Activated CD8-positive, alpha-beta T cell treated with anti-CD3 and anti-CD28 coated beads for 36 hours (primary cell): ENCODE measurements around the gene TMEM144. TPM values are rescaled to one million over a fixed set of nuclear protein-coding genes. Genes with fewer than 3 reads are reported as not detected.

Experiments used
- ATAC-seq: fragments of 200-7000 bp; cut with Tn5 transposase; one replicate; pipeline ENCODE4 v1.10.0; 2021; ENCODE audit warnings: mild to moderate bottlenecking, moderate library complexity
- CTCF ChIA-PET: fragments of 350-600 bp; sonication (Branson Sonifier 250); formaldehyde crosslinking; loops from one replicate; lab custom pipeline; 2021; ENCODE audit warnings: antibody characterized with exemption; lab: Charles Lee
- POLR2A ChIA-PET: fragments of 350-600 bp; sonication (Branson Sonifier 250); formaldehyde crosslinking; loops from one replicate; lab custom pipeline; 2021; ENCODE audit warnings: antibody characterized with exemption; lab: Charles Lee
- DNase-seq: peaks from one replicate; pipeline ENCODE4 v3.0.0-alpha.2; 2020
- H3K27ac Mint-ChIP-seq: one replicate; pipeline ENCODE4 v1.8.0; 2021; ENCODE audit warnings: mild to moderate bottlenecking, mixed read lengths
- H3K27me3 Mint-ChIP-seq: one replicate; pipeline ENCODE4 v1.8.0; 2021; ENCODE audit warnings: mixed read lengths
- H3K36me3 Mint-ChIP-seq: one replicate; pipeline ENCODE4 v1.8.0; 2021; ENCODE audit warnings: low read depth, mixed read lengths
- H3K4me1 Mint-ChIP-seq: one replicate; pipeline ENCODE4 v1.8.0; 2021; ENCODE audit warnings: low read depth, mixed read lengths
- H3K4me3 Mint-ChIP-seq: one replicate; pipeline ENCODE4 v1.8.0; 2021; ENCODE audit warnings: mild to moderate bottlenecking, moderate library complexity, mixed read lengths
- H3K9me3 Mint-ChIP-seq: one replicate; pipeline ENCODE4 v1.8.0; 2021; ENCODE audit warnings: mixed read lengths
- intact Hi-C: fragments of 100-400 bp; cut with micrococcal nuclease; formaldehyde crosslinking; loops from one replicate; pipeline ENCODE4 v1.10.0; 2022
- total RNA-seq, 2 experiments: library from RNA; stranded (reverse); gene quantifications; one replicate each; pipeline ENCODE4 v1.2.3, GENCODE V29; 2021
- TF ChIP-seq, protein P1 (sequence below): fragments of 200-600 bp; IDR thresholded peaks from one replicate; pipeline ENCODE4 v1.8.0; 2022; ENCODE audit warnings: antibody characterized with exemption, mild to moderate bottlenecking

The TMEM144 gene
- total RNA-seq, 2 experiments from 2014 or later: 0.09 TPM; not detected in 1

DNA sequence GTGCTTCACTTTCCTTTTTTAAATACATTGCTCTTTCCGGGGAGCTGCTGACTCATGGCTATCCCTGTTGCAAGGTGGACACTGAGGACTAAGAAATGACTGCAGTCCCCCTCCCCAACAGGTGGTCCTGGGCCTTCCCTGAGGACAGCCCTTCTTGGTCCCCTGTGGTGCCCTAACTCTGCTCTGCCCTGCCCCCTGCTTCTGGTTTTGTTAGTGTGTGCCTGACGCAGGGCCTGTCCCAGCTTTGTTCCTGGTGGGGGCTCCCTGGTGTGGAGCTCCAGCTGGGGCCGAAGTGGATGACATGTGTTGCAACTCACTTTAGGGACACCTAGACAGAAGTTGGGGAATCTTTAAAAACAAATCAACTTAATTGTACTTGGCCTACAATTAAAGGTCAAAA lies 81.9 kb downstream of the TMEM144 start:
- H3K9me3 Mint-ChIP-seq: peaks cover 2% of the 10 kb centered on the region
- ATAC-seq (no peak), DNase-seq (no peak)
- H3K36me3 Mint-ChIP-seq: no peaks in the 10 kb centered on the region
- H3K27ac Mint-ChIP-seq: no peak overlapping the region
- ChIA-PET POLR2A (no interaction called here), CTCF (no interaction called here)
- H3K4me3 Mint-ChIP-seq: no peak overlapping the region
- H3K27me3 Mint-ChIP-seq: peaks cover 4% of the 10 kb centered on the region
- H3K4me1 Mint-ChIP-seq: no peaks in the 10 kb centered on the region
- intact Hi-C loops: no loop called here
- TF ChIP-seq, protein P1, sequence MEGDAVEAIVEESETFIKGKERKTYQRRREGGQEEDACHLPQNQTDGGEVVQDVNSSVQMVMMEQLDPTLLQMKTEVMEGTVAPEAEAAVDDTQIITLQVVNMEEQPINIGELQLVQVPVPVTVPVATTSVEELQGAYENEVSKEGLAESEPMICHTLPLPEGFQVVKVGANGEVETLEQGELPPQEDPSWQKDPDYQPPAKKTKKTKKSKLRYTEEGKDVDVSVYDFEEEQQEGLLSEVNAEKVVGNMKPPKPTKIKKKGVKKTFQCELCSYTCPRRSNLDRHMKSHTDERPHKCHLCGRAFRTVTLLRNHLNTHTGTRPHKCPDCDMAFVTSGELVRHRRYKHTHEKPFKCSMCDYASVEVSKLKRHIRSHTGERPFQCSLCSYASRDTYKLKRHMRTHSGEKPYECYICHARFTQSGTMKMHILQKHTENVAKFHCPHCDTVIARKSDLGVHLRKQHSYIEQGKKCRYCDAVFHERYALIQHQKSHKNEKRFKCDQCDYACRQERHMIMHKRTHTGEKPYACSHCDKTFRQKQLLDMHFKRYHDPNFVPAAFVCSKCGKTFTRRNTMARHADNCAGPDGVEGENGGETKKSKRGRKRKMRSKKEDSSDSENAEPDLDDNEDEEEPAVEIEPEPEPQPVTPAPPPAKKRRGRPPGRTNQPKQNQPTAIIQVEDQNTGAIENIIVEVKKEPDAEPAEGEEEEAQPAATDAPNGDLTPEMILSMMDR: no peak

DNA sequence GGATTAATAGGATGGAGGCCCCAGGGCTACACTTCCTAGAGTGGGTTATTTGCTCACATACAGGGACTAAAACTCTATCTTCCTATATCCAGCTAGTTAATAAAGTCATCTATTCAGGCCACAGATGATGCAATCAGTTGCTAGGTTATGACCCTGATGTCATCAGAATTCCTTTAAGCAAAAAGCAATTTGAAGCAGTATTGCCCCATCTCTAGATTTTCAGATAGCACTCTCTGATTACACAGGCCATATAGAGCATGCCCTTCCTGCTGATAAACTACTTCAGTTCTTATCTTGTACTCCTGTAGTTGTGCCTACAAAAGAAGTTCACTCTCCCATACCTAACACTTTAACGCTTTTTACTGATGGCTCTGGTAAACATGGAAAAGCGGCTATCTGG lies 84.8 kb downstream of the TMEM144 start:
- CTCF ChIA-PET: no interaction called here
- H3K27me3 Mint-ChIP-seq: peaks cover 2% of the 10 kb centered on the region
- TF ChIP-seq, protein P1: no peak
- POLR2A ChIA-PET: no interaction called here
- no peak overlapping the region for H3K4me3 Mint-ChIP-seq
- DNase-seq (no peak), ATAC-seq (no peak)
- no peaks in the 10 kb centered on the region for H3K36me3 Mint-ChIP-seq
- H3K4me1 Mint-ChIP-seq: no peaks in the 10 kb centered on the region
- intact Hi-C loops: no loop called here
- no peak overlapping the region for H3K27ac Mint-ChIP-seq
- peaks cover 2% of the 10 kb centered on the region for H3K9me3 Mint-ChIP-seq

DNA sequence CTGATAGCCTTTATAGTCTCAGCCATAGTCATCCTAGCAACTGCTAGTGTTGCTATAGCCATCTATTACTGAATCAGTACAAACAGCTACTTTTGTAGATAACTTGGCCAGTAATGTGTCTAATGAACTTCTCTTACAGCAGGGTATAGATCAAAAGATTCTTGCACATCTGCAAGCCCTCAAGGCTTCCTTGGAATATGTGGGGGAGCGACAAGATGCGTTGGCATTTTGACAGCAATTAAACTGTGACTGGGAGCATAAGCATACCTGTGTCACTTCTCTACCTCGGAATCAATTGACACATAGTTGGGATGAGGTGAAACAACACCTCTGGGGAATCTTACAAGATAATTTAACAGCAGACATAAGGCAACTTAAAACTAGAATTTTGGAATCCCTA lies 87.6 kb downstream of the TMEM144 start:
- TF ChIP-seq, protein P1: no peak

DNA sequence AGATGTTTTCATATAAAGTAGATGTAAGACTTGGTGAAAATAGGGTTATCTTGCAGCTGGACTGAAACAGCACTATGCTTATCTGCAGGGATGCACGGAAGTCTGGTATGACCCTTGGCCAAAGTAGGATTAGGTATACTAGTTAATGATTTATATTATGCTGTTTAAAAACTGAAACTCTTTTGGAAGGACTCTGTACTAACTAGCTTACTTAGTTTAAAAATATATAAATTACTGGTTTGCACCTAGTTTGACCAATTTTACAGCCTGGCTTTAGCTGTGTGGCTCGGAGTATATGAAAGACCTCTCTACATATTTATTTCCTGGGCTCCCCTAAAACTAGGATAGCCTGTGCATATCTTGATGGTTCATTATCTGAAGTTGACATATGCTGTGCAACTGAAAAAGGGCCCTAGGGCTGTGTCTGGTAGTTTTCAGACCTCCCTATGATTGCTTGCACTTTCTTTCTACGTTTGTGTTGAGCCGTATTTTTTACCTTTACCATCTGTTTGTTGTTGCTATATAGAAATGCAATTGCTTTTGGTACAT lies 89.2 kb downstream of the TMEM144 start:
- CTCF ChIA-PET: no interaction called here

More for the DNA sequence above, 87.6 kb downstream of the TMEM144 start:
- DNase-seq (no peak), ATAC-seq (no peak)
- no peaks in the 10 kb centered on the region for H3K36me3 Mint-ChIP-seq
- CTCF ChIA-PET: no interaction called here
- POLR2A ChIA-PET: no interaction called here
- no peaks in the 10 kb centered on the region for H3K4me1 Mint-ChIP-seq
- intact Hi-C loops: no loop called here
- H3K27ac Mint-ChIP-seq: no peak overlapping the region
- H3K27me3 Mint-ChIP-seq: no peaks in the 10 kb centered on the region
- H3K9me3 Mint-ChIP-seq: no peaks in the 10 kb centered on the region
- no peak overlapping the region for H3K4me3 Mint-ChIP-seq

DNA sequence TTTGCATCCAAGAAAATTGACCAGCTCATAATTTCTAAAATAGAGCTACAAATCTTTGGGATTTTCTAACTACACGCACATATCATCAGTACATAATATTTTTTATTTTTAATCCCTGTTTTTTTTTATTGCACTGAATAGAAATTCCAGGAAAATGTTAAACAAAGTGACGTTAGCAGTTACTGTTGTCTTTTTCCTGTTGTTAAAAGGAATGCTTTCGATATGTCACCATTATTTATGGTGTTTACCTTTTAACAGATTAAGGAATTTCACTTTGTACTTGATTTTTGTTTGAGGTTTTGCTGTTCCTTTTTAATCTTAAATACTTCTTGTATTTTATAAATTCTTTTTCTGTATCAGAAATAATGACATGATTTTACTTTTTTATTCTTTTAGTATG lies 89.7 kb downstream of the TMEM144 start:
- ChIA-PET POLR2A (no interaction called here), CTCF (no interaction called here)
- H3K27ac Mint-ChIP-seq: no peak overlapping the region
- TF ChIP-seq, protein P1: no peak
- H3K36me3 Mint-ChIP-seq: no peaks in the 10 kb centered on the region
- H3K27me3 Mint-ChIP-seq: no peaks in the 10 kb centered on the region
- intact Hi-C loops: no loop called here
- DNase-seq (no peak), ATAC-seq (no peak)
- H3K9me3 Mint-ChIP-seq: no peaks in the 10 kb centered on the region
- H3K4me3 Mint-ChIP-seq: no peak overlapping the region
- H3K4me1 Mint-ChIP-seq: no peaks in the 10 kb centered on the region

More for the DNA sequence above, 89.2 kb downstream of the TMEM144 start:
- intact Hi-C loops: no loop called here
- TF ChIP-seq, protein P1: no peak
- ATAC-seq (no peak), DNase-seq (no peak)
- no peaks in the 10 kb centered on the region for H3K36me3 Mint-ChIP-seq
- H3K27ac Mint-ChIP-seq: no peak overlapping the region
- no peaks in the 10 kb centered on the region for H3K9me3 Mint-ChIP-seq
- H3K4me1 Mint-ChIP-seq: no peaks in the 10 kb centered on the region
- POLR2A ChIA-PET: no interaction called here
- H3K27me3 Mint-ChIP-seq: no peaks in the 10 kb centered on the region
- H3K4me3 Mint-ChIP-seq: no peak overlapping the region
